Epidermal melanocyte (primary cell): ENCODE data around the gene SLC25A28.
A peak's percentile ranks its signal among the peaks of the same experiment; 100 is the strongest.

Experiments used
- DNase-seq: peaks from one replicate; pipeline ENCODE4 v3.0.0; 2011; ENCODE audit warnings: low spot score; ENCODE audit not compliant: insufficient read length

Gene SLC25A28, protein sequence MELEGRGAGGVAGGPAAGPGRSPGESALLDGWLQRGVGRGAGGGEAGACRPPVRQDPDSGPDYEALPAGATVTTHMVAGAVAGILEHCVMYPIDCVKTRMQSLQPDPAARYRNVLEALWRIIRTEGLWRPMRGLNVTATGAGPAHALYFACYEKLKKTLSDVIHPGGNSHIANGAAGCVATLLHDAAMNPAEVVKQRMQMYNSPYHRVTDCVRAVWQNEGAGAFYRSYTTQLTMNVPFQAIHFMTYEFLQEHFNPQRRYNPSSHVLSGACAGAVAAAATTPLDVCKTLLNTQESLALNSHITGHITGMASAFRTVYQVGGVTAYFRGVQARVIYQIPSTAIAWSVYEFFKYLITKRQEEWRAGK

DNA sequence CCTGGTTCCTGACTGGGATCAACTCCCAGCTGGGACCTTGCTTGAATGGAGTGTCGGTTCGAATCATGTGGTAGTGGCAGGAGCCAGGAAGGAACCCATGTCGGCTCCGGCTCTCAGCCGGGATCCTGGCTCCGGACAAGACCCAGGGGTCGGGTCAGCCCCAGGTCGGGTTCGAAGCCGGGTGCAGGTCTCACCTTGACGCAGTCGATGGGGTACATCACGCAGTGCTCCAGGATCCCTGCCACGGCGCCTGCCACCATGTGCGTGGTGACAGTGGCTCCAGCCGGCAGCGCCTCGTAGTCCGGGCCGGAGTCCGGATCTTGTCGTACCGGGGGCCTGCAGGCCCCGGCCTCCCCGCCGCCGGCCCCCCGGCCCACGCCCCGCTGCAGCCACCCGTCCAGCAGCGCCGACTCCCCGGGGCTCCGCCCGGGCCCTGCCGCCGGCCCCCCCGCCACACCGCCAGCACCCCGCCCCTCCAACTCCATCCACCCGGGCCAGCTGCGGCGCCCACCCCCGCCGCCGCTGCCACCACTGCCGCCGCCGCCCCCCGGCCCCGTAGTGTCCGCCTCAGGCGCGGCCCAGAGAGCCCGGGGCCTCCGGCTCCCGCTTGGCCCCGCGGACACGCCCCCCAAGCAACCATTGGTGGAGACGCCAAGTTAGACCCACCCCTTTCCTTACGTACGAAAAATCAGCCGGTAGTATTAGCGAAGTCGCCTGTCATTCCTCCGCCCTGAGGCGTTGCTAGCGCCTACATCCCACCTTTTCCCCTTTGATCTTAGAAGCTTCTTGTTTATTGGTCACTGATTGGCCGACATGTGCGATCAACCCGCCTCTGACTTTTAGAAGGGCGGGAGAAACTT is at the start of gene SLC25A28:
SLC25A28 (minus strand) TSS at position 589 of the 860 bp plus-strand sequence; CDS start at position 485, 104 bp downstream.
- peak; percentile 88 for DNase-seq

GRCh38 chr10:99667108-99667751 is 47.0 kb upstream of the SLC25A28 start:
- no peak for DNase-seq

GRCh38 chr10:99665304-99665703 is 45.1 kb upstream of the SLC25A28 start:
- DNase-seq, result no peak

DNA sequence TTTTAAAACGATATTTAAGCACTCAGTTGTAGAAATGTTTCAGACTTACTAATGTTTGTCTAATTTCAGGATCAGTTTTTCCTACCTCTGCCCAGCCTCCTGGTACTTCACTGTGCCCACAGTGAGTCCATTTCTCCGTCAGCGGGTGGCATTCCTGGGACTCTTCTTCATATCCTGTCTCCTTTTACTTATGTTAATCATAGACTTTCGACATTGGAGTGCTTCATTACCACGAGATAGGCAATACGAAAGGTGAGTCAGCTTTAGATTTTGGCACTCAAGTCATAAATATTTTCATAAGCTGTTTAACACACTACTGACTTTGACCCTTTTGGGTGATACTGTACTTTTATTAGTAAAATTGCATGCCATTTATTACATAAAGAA is 41.1 kb upstream of the SLC25A28 start:
- DNase-seq, result peak; percentile 24

- DNase-seq, result no peak
Measured at GRCh38 chr10:99660662-99661376, 40.6 kb upstream of the SLC25A28 start.

DNA sequence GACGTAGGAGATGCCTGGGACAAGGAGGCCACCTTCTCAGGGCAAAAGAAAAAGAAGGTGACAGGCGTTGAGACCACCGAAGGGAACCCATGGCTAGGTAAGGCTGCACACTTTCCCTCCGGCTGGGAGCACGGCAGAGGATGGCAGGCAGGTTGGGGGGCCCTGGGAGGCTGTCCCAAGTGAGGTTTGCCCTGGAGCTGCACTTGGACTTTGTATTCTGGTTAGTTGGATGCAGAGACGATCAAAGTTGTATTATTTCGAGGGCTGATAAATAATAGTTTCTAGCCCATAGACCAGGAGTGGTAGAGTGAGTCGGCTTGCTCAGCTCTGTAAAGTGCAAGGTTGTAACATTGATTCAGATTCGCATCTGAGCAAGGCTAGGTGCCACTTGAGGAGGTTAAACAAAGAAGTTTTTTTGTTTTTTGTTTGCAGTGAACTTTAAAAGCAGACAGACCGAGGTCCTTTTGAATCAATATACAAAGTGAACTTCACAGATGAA is 39.7 kb upstream of the SLC25A28 start:
- DNase-seq, result no peak

DNA sequence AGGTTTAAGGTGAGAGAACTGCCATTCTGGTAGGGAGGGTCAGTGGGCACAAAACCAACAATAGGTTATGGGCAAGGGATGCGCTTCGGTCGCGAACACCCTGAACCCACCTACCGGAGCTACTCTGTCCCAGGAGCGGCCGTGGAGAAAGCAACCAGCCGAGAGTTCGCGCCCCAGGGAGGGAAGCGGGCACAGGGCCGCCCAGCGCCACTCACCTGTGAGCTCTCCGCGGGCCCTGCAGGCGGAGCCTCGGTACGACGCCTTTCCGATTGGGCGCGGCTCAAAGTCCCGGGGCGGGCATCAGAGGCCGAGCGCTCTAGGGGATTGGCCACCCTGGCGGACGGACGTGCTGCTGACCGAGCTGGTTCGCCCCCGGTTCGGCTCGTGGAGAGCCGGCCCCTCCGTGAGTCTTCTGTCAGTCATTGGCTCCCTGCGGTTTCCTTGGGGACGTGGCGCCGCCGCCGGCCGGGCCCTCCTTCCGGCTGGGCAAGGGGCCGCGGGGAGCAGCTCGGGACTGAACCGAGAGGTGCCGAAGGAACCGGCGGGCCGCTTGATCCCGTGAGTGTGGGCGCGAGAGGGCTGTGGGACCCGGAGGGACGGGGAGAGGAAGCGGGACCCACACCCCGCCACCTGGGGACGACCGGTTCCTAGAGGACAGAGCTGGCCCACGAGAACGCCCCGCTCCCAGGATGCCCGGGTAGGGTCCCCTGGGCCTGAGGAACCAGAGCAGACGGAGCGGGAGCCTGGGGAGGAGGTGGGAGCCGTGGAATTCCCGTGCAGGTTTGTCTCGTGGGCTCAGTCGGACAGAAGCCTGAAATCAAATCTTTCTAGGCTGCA is 39.0 kb upstream of the SLC25A28 start, which contains the start of gene ENTPD7:
ENTPD7 (plus strand) TSS at position 479 of the 837 bp plus-strand sequence. CDS start 448 bp downstream, outside the sequence.
- DNase-seq, result peak; percentile 93

- DNase-seq, result no peak
Measured at GRCh38 chr10:99658622-99659030, 38.4 kb upstream of the SLC25A28 start.

- no peak for DNase-seq
Measured at GRCh38 chr10:99656199-99657064, 36.2 kb upstream of the SLC25A28 start.

GRCh38 chr10:99654390-99655175 is 34.3 kb upstream of the SLC25A28 start:
- DNase-seq, result no peak

GRCh38 chr10:99652800-99653390 is 32.7 kb upstream of the SLC25A28 start:
- DNase-seq, result no peak

- no peak for DNase-seq
Measured at GRCh38 chr10:99648717-99649116, 28.5 kb upstream of the SLC25A28 start.

DNA sequence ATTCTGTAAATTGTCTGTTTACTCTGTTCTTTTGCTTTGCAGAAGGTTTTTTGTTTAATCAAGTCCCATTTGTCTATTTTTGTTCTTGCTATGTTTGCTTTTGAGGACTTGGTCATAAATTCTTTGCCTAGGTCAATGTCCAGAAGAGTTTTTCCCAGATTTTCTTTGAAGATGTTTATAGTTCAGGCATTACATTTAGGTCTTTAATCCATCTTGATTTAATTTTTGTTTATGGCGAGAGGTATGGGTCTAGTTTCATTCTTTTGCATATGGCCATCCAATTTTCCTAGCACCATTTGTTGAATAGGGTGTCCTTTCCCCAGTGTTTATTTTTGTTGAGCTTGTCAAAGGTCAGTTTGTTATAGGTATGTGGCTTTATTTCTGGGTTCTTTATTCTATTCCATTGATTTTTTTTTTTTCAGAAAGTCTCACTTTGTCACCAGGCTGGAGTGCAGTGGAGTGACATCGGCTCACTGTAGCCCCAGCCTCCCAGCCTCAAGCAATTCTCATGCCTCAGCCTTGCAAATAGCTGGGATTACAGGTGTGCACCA is 27.4 kb upstream of the SLC25A28 start:
- no peak for DNase-seq

GRCh38 chr10:99633832-99634231 is 13.6 kb upstream of the SLC25A28 start:
- DNase-seq, result no peak

DNA sequence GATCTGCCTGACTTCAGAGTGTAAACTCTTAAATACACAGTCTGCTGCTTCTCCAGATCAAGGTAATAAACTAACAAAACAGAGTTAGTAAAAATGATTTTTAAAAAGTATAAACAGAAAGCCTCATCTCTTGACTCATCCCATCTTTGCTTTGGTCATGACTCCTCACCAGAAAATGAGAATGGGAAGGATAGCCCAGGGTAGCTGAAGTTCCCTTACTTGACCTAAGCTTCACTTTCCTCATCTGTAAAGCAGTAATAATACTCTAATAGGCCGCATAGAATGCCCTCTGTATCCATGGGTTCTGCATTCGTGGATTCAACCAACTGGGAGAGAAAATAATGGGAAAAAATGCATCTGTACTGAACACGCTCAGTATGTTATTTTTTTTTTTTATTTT is 11.3 kb upstream of the SLC25A28 start:
- no peak for DNase-seq

- no peak for DNase-seq
Measured at GRCh38 chr10:99630991-99631390, 10.8 kb upstream of the SLC25A28 start.

- no peak for DNase-seq
Measured at GRCh38 chr10:99630433-99630832, 10.2 kb upstream of the SLC25A28 start.

GRCh38 chr10:99629625-99629978 is 9.4 kb upstream of the SLC25A28 start:
- no peak for DNase-seq
